ENCODE results near the gene WDCP.
"Not testable (repeated sequence)": the region's sequence is repeated elsewhere in the genome, so short reads cannot be mapped to it uniquely, and the experiment has no call there.

The WDCP gene

GRCh38 chr2:24055750-24056149, 8.6 kb upstream of the WDCP start:
- no peak for DNase-seq

GRCh38 chr2:24054366-24055010, 7.3 kb upstream of the WDCP start:
- no peak for DNase-seq

GRCh38 chr2:24052951-24053350, 5.8 kb upstream of the WDCP start:
- DNase-seq: no peak

GRCh38 chr2:24051833-24052232, 4.6 kb upstream of the WDCP start:
- DNase-seq: no peak

- DNase-seq: no peak
Measured at GRCh38 chr2:24050041-24050979, 3.1 kb upstream of the WDCP start.

GRCh38 chr2:24049485-24050021, 2.4 kb upstream of the WDCP start, which contains the start of gene FKBP1B:
Gene FKBP1B (plus strand): TSS chr2:24049741. CDS start chr2:24049850, 109 bp downstream.
- peak; percentile 22 for DNase-seq

- DNase-seq: peak; percentile 40
Measured at GRCh38 chr2:24048769-24049484, 1.7 kb upstream of the WDCP start.

GRCh38 chr2:24047703-24048033, 477 bp upstream of the WDCP start:
- DNase-seq: no peak

- no peak for DNase-seq
Measured at GRCh38 chr2:24046599-24046929, 627 bp downstream of the WDCP start.

- no peak for DNase-seq
Measured at GRCh38 chr2:24045511-24046508, 1.4 kb downstream of the WDCP start.

- not testable (repeated sequence) for DNase-seq
Measured at GRCh38 chr2:24043133-24043532, 4.1 kb downstream of the WDCP start.

GRCh38 chr2:24040511-24040910, 6.7 kb downstream of the WDCP start:
- DNase-seq: no peak

- DNase-seq: no peak
Measured at GRCh38 chr2:24038786-24039499, 8.2 kb downstream of the WDCP start.

- no peak for DNase-seq
Measured at GRCh38 chr2:24026233-24026632, 21.0 kb downstream of the WDCP start.

GRCh38 chr2:24024996-24025663, 22.1 kb downstream of the WDCP start:
- DNase-seq: no peak

- DNase-seq: no peak
Measured at GRCh38 chr2:24024018-24024417, 23.2 kb downstream of the WDCP start.

- DNase-seq: no peak
Measured at GRCh38 chr2:24022975-24023575, 24.1 kb downstream of the WDCP start.

- no peak for DNase-seq
Measured at GRCh38 chr2:24022324-24022974, 24.7 kb downstream of the WDCP start.

GRCh38 chr2:24021122-24021998, 25.8 kb downstream of the WDCP start:
- DNase-seq: no peak
